Keratinocyte (primary cell): ENCODE results near the gene SHISA8. TPM values are rescaled to one million over a fixed set of nuclear protein-coding genes. Genes with fewer than 3 reads are reported as not detected.

Experiments used
- DNase-seq: peaks from one replicate; pipeline ENCODE4 v3.0.0-alpha.2; 2011; ENCODE audit warnings: low read depth, missing footprints, low spot score
- FAIRE-seq: peaks from 2 replicates; lab custom pipeline; 2011; peaks lifted over from hg19 to GRCh38; lab: Jason Lieb, UNC
- H2AFZ ChIP-seq: 2 replicates; pipeline ENCODE4 v1.6.0; 2012; ENCODE audit warnings: low read length, control low read depth, inconsistent platforms; ENCODE audit not compliant: control insufficient read depth
- H3K27ac ChIP-seq: 2 replicates; pipeline ENCODE4 v1.5.1; 2011; ENCODE audit warnings: low read length; ENCODE audit not compliant: control insufficient read depth, insufficient read depth
- H3K27me3 ChIP-seq: 3 replicates; pipeline ENCODE4 v1.6.0; 2011; ENCODE audit warnings: low read length; ENCODE audit not compliant: control insufficient read depth, insufficient read depth; ENCODE audit errors: extremely low read depth
- H3K36me3 ChIP-seq, 2 experiments: 2 replicates in 1 of 2; 3 replicates in 1 of 2; pipeline ENCODE4 v1.5.1; 2011; ENCODE audit warnings: low read length in 2 of 2, mild to moderate bottlenecking in 1 of 2; ENCODE audit not compliant: control insufficient read depth in 2 of 2, insufficient read depth in 2 of 2; ENCODE audit errors: extremely low read depth in 1 of 2
- H3K4me1 ChIP-seq: 3 replicates; pipeline ENCODE4 v1.5.1; 2011; ENCODE audit warnings: low read length; ENCODE audit not compliant: control insufficient read depth, insufficient read depth; ENCODE audit errors: extremely low read depth
- H3K4me2 ChIP-seq: 3 replicates; pipeline ENCODE4 v1.6.0; 2011; ENCODE audit warnings: low read depth, low read length; ENCODE audit not compliant: control insufficient read depth, insufficient read depth; ENCODE audit errors: extremely low read depth
- H3K4me3 ChIP-seq, 3 experiments: fragments of 200-600 bp in 1 of 3; sonication (generic) in 1 of 3; 2 replicates in 2 of 3; 3 replicates in 1 of 3; pipeline ENCODE4 v1.5.1; 2011 to 2016; ENCODE audit warnings: low read length in 3 of 3, mild to moderate bottlenecking in 3 of 3, control low read depth in 2 of 3, inconsistent platforms in 1 of 3, low read depth in 1 of 3, mixed read lengths in 1 of 3, mixed run types in 1 of 3, moderate library complexity in 1 of 3; ENCODE audit not compliant: control insufficient read depth in 2 of 3, insufficient read depth in 2 of 3; ENCODE audit errors: extremely low read depth in 1 of 3
- H3K79me2 ChIP-seq: 2 replicates; pipeline ENCODE4 v1.6.0; 2012; ENCODE audit warnings: low read length; ENCODE audit not compliant: control insufficient read depth, insufficient read depth
- H3K9ac ChIP-seq: 3 replicates; pipeline ENCODE4 v1.6.0; 2011; ENCODE audit warnings: low read length; ENCODE audit not compliant: control insufficient read depth, insufficient read depth; ENCODE audit errors: extremely low read depth
- H3K9me1 ChIP-seq: 3 replicates; pipeline ENCODE4 v1.6.0; 2011; ENCODE audit warnings: low read length; ENCODE audit not compliant: control insufficient read depth, insufficient read depth; ENCODE audit errors: extremely low read depth
- H3K9me3 ChIP-seq: 2 replicates; pipeline ENCODE4 v1.5.1; 2012; ENCODE audit warnings: low read depth, low read length; ENCODE audit not compliant: control insufficient read depth
- H4K20me1 ChIP-seq: 3 replicates; pipeline ENCODE4 v1.6.0; 2011; ENCODE audit warnings: low read length; ENCODE audit not compliant: control insufficient read depth, insufficient read depth; ENCODE audit errors: extremely low read depth
- CTCF ChIP-seq, 3 experiments: IDR thresholded peaks in 1 of 3; conservative IDR thresholded peaks in 1 of 3; optimal IDR thresholded peaks in 1 of 3; 2 replicates in 2 of 3; 3 replicates in 1 of 3; pipeline versions ENCODE3 to v1.5.1; 2011; ENCODE audit warnings: low read length in 3 of 3, mild to moderate bottlenecking in 3 of 3, moderate library complexity in 2 of 3, control low read depth in 1 of 3, inconsistent platforms in 1 of 3; ENCODE audit not compliant: insufficient read depth in 2 of 3; ENCODE audit errors: extremely low read depth in 1 of 3
- EZH2 ChIP-seq: IDR thresholded peaks from one replicate; pipeline ENCODE4 v1.6.1; 2012; ENCODE audit warnings: inconsistent platforms, mild to moderate bottlenecking, low read length, moderate library complexity
- dilution Hi-C: fragments of 300-500 bp; cut with MboI; formaldehyde crosslinking; loops from one replicate; pipeline ENCODE4 v1.7.0; 2020; ENCODE audit warnings: low sequenced_read_pairs; ENCODE audit not compliant: extremely low pct_ligation_motif_present
- polyA plus RNA-seq, 5 experiments: library from polyadenylated mRNA; depleted of rRNA in 3 of 5; stranded (reverse) in 3 of 5; stranded (forward) in 1 of 5; unstranded in 1 of 5; fragments of >200 nt; gene quantifications; 1 replicate in 1 of 5; 2 replicates in 3 of 5; 3 replicates in 1 of 5; pipeline versions ENCODE4 v1.2.1 to v1.2.3, GENCODE V29; 2011 to 2012; ENCODE audit warnings: missing spikeins in 2 of 5, low read depth in 1 of 5, low replicate concordance in 1 of 5

Gene SHISA8
- polyA plus RNA-seq, 1 donor (not counting 4 experiments of a cell fraction or from before 2014, with no cell fraction given) = not detected

- TF ChIP-seq CTCF (optimal IDR thresholded peaks at IDR 0.05 in 1 of 3, IDR thresholded peaks at IDR 0.05 in 1 of 3, conservative IDR thresholded peaks at IDR 0.05 in 1 of 3; ENCODE audit: extremely low read depth in 1 of 3, insufficient read depth in 2 of 3, low read length in 3 of 3) (no peak), EZH2 (no peak)
- Histone ChIP-seq H3K4me2 (no peak overlapping the region), H3K9me1 (no peaks in the 10 kb centered on the region), H3K9me3 (no peaks in the 10 kb centered on the region), H3K79me2 (no peaks in the 10 kb centered on the region), H3K4me3 (no peak overlapping the region), H3K27me3 (no peaks in the 10 kb centered on the region), H3K4me1 (no peaks in the 10 kb centered on the region), H2AFZ (no peak overlapping the region), H3K27ac (no peak overlapping the region), H3K36me3 (peaks cover 57 to 69% of the 10 kb centered on the region in 2 experiments), H4K20me1 (peaks cover 3% of the 10 kb centered on the region), H3K9ac (no peak overlapping the region)
- dilution Hi-C loops = no loop called here
- FAIRE-seq (no peak), DNase-seq (no peak)
These were observed 16.2 kb downstream of the SHISA8 start for GRCh38 chr22:41898645-41899044.

- Histone ChIP-seq H2AFZ (no peak overlapping the region), H3K4me2 (no peak overlapping the region), H3K27me3 (no peaks in the 10 kb centered on the region), H3K9me3 (no peaks in the 10 kb centered on the region), H3K9me1 (no peaks in the 10 kb centered on the region), H4K20me1 (peaks cover 3% of the 10 kb centered on the region), H3K79me2 (no peaks in the 10 kb centered on the region), H3K27ac (no peak overlapping the region), H3K9ac (no peak overlapping the region), H3K36me3 (peaks cover 38 to 69% of the 10 kb centered on the region in 2 experiments), H3K4me3 (no peak overlapping the region), H3K4me1 (no peaks in the 10 kb centered on the region)
- FAIRE-seq = no peak
- TF ChIP-seq EZH2 (no peak), CTCF (optimal IDR thresholded peaks at IDR 0.05 in 1 of 3, IDR thresholded peaks at IDR 0.05 in 1 of 3, conservative IDR thresholded peaks at IDR 0.05 in 1 of 3; ENCODE audit: extremely low read depth in 1 of 3, insufficient read depth in 2 of 3, low read length in 3 of 3) (no peak)
- no peak for DNase-seq
- dilution Hi-C loops = no loop called here
These were observed 21.1 kb downstream of the SHISA8 start for GRCh38 chr22:41893591-41894375.
